GM21723 (cell line): ENCODE measurements around the gene UTP4.

Experiments
- ATAC-seq: cut with Tn5 transposase; IDR thresholded peaks from one replicate; pipeline ENCODE4 v1.9.1; 2021; ENCODE audit warnings: mild to moderate bottlenecking, moderate library complexity; ENCODE audit not compliant: unreplicated experiment

UTP4 gene

GRCh38 chr16:69201291-69201690, 68.8 kb downstream of the UTP4 start:
- no peak for ATAC-seq

GRCh38 chr16:69201787-69202186, 69.3 kb downstream of the UTP4 start:
- ATAC-seq: no peak

- no peak for ATAC-seq
Measured at GRCh38 chr16:69204172-69204571, 71.7 kb downstream of the UTP4 start.

GRCh38 chr16:69209735-69210134, 77.3 kb downstream of the UTP4 start:
- ATAC-seq: no peak

GRCh38 chr16:69217433-69217832, 85.0 kb downstream of the UTP4 start:
- no peak for ATAC-seq
